ENCODE measurements around the gene SLC25A13. TPM values are rescaled to one million over a fixed set of nuclear protein-coding genes. Genes with fewer than 3 reads are reported as not detected.

Gene SLC25A13
- total RNA-seq, 1 experiment from 2014 or later = 71.7 TPM

DNA sequence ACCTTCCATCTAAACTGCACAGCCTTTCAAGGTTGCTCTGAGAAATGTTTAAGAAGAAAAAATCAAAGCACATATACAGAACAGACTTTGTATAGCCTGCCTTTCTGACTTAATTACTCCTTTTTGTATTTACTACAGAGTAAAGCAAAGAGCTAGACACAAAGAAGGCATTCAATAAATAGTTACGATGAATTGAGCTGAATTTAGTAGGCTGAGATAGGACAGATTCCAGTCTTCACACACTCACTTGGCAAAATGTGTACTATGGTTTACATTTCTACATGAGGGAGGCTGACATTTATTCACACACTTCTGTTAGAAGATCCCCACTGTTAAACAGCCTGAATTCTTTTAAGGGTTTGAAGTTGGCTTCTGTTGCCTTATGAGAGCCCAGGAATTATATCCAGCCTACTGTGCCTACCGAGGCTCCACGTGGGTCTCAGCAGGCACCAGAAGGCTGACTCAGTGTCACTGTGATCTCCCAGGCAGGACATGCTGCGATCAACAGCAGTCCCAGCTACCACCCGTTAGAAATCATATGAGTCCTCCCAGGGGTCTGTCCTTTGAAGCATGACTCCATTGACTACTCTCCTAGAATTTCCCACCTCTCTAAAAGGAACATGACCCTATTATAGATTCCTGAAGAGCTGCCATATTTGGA lies 24.5 kb upstream of the SLC25A13 start:
- TF ChIP-seq, protein P1, sequence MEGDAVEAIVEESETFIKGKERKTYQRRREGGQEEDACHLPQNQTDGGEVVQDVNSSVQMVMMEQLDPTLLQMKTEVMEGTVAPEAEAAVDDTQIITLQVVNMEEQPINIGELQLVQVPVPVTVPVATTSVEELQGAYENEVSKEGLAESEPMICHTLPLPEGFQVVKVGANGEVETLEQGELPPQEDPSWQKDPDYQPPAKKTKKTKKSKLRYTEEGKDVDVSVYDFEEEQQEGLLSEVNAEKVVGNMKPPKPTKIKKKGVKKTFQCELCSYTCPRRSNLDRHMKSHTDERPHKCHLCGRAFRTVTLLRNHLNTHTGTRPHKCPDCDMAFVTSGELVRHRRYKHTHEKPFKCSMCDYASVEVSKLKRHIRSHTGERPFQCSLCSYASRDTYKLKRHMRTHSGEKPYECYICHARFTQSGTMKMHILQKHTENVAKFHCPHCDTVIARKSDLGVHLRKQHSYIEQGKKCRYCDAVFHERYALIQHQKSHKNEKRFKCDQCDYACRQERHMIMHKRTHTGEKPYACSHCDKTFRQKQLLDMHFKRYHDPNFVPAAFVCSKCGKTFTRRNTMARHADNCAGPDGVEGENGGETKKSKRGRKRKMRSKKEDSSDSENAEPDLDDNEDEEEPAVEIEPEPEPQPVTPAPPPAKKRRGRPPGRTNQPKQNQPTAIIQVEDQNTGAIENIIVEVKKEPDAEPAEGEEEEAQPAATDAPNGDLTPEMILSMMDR (conservative IDR thresholded peaks at IDR 0.05) = no peak
- Mint-ChIP-seq H3K36me3 (ENCODE audit: insufficient read depth in 1 of 3, low read depth in 3 of 3) (no peaks in the 10 kb centered on the region), H3K4me3 (no peak overlapping the region), H3K9me3 (no peaks in the 10 kb centered on the region), H3K4me1 (no peaks in the 10 kb centered on the region), H3K27ac (no peak overlapping the region), H3K27me3 (ENCODE audit: low read depth) (peaks cover 26% of the 10 kb centered on the region)
- H3K4me2 ChIP-seq (ENCODE audit: insufficient read depth, insufficient read length, low read length) = no peak overlapping the region
- H2BK120ac ChIP-seq (ENCODE audit: low read depth, low read length, poor library complexity, severe bottlenecking) = no peak overlapping the region
- no peak overlapping the region for H3K14ac ChIP-seq (ENCODE audit: insufficient read depth, low read length)
- H3K23ac ChIP-seq (ENCODE audit: insufficient read length, low read depth, low read length) = no peak overlapping the region
- H4K5ac ChIP-seq (ENCODE audit: insufficient read length, low read depth, low read length) = no peak overlapping the region
- no peaks in the 10 kb centered on the region for H3K23me2 ChIP-seq (ENCODE audit: insufficient read length, low read depth, low read length, poor library complexity, severe bottlenecking)
- H3K79me1 ChIP-seq (ENCODE audit: insufficient read depth, low read depth, low read length, poor library complexity, severe bottlenecking) = no peaks in the 10 kb centered on the region
- DNase-seq = no peak
- WGBS (ENCODE audit: extremely low coverage, insufficient read length, low lambda C conversion rate) = no CpG with 5 or more reads among the region's 5 CpGs
- H3K79me2 ChIP-seq (ENCODE audit: insufficient read depth, low read length) = no peaks in the 10 kb centered on the region
- H2BK20ac ChIP-seq (ENCODE audit: low read depth, low read length, poor library complexity, severe bottlenecking) = no peak overlapping the region
- H3K18ac ChIP-seq (ENCODE audit: insufficient read length, low read depth, low read length) = no peak overlapping the region
- no peak overlapping the region for H2BK12ac ChIP-seq (ENCODE audit: insufficient read length, low read depth, low read length)
- H3T11ph ChIP-seq (ENCODE audit: low read length) = no peak overlapping the region
- H4K91ac ChIP-seq (ENCODE audit: insufficient read length, low read depth, low read length) = no peak overlapping the region
- no peaks in the 10 kb centered on the region for H4K20me1 ChIP-seq (ENCODE audit: control insufficient read depth, insufficient read depth, insufficient read length)
- no peak overlapping the region for H2AK5ac ChIP-seq (ENCODE audit: insufficient read length, low read length)
- no peak overlapping the region for H4K8ac ChIP-seq (replicated peaks; ENCODE audit: insufficient read length, low read depth, low read length)
- no peaks in the 10 kb centered on the region for H3K4me1 ChIP-seq (ENCODE audit: insufficient read depth, low read length)
- no peak overlapping the region for H3K56ac ChIP-seq (ENCODE audit: insufficient read length, low read depth, low read length)
- H2BK5ac ChIP-seq (ENCODE audit: insufficient read length, low read length) = no peak overlapping the region
- no peak overlapping the region for H3K4ac ChIP-seq (ENCODE audit: low read depth, low read length)
- no peaks in the 10 kb centered on the region for H3K9me3 ChIP-seq (ENCODE audit: control insufficient read depth, low read depth, low read length)
- no peak overlapping the region for H2AFZ ChIP-seq (ENCODE audit: low read length)
- H3K27me3 ChIP-seq (ENCODE audit: insufficient read depth, low read length) = no peaks in the 10 kb centered on the region
- no peak overlapping the region for H2BK15ac ChIP-seq (ENCODE audit: low read depth, low read length)
- H3K27ac ChIP-seq (ENCODE audit: insufficient read length, low read depth, low read length) = no peak overlapping the region
- H3K9ac ChIP-seq (ENCODE audit: extremely low read depth, insufficient read length, low read length) = no peak overlapping the region

Data from H9 (cell line).